Trophoblast cell (in vitro differentiated cells and primary cell): Measurements from ENCODE around the gene ZNF891. TPM values are rescaled to one million over a fixed set of nuclear protein-coding genes. Genes with fewer than 3 reads are reported as not detected.
A peak's percentile ranks its signal among the peaks of the same experiment; 100 is the strongest.

ENCODE experiments used
- DNase-seq, 2 donors: peaks; one replicate each; pipeline ENCODE4 v3.0.0-alpha.2; 2016
- H2AFZ ChIP-seq: 2 replicates; pipeline ENCODE4 v1.6.1; 2013; ENCODE audit warnings: low read length, moderate library complexity, mild to moderate bottlenecking; ENCODE audit not compliant: insufficient read depth, poor library complexity
- H2AK5ac ChIP-seq: 2 replicates; pipeline ENCODE4 v1.6.1; 2013; ENCODE audit warnings: mild to moderate bottlenecking, low read length
- H2BK120ac ChIP-seq: 2 replicates; pipeline ENCODE4 v1.6.1; 2013; ENCODE audit warnings: low read length, mild to moderate bottlenecking, moderate library complexity; ENCODE audit not compliant: insufficient read depth, poor library complexity
- H2BK12ac ChIP-seq: 2 replicates; pipeline ENCODE4 v1.6.1; 2013; ENCODE audit warnings: mild to moderate bottlenecking, low read length, moderate library complexity
- H2BK5ac ChIP-seq: 2 replicates; pipeline ENCODE4 v1.6.1; 2013; ENCODE audit warnings: low read length, low read depth, moderate library complexity, mild to moderate bottlenecking; ENCODE audit not compliant: poor library complexity
- H3K14ac ChIP-seq: 2 replicates; pipeline ENCODE4 v1.6.1; 2013; ENCODE audit warnings: mild to moderate bottlenecking, low read length
- H3K18ac ChIP-seq: 2 replicates; pipeline ENCODE4 v1.6.1; 2013; ENCODE audit warnings: mild to moderate bottlenecking, low read length
- H3K23ac ChIP-seq: 2 replicates; pipeline ENCODE4 v1.6.1; 2013; ENCODE audit warnings: low read length
- H3K27ac ChIP-seq: 2 replicates; pipeline ENCODE4 v1.5.1; 2013; ENCODE audit warnings: low read depth, mild to moderate bottlenecking, inconsistent platforms, low read length, moderate library complexity
- H3K27me3 ChIP-seq: 2 replicates; pipeline ENCODE4 v1.6.1; 2013; ENCODE audit warnings: inconsistent platforms, mild to moderate bottlenecking, low read length, moderate library complexity; ENCODE audit not compliant: insufficient read depth
- H3K36me3 ChIP-seq, 2 experiments: 1 replicate in 1 of 2; 2 replicates in 1 of 2; pipeline ENCODE4 v1.6.1; 2013; ENCODE audit warnings: low read length in 2 of 2, mild to moderate bottlenecking in 2 of 2, moderate library complexity in 1 of 2; ENCODE audit not compliant: insufficient read depth in 2 of 2, control insufficient read depth in 1 of 2
- H3K4ac ChIP-seq: 2 replicates; pipeline ENCODE4 v1.6.1; 2013; ENCODE audit warnings: low read depth, mild to moderate bottlenecking, low read length, moderate library complexity
- H3K4me1 ChIP-seq, 2 experiments: 1 replicate in 1 of 2; 2 replicates in 1 of 2; pipeline ENCODE4 v1.6.1; 2013; ENCODE audit warnings: low read length in 2 of 2, mild to moderate bottlenecking in 2 of 2, moderate library complexity in 1 of 2; ENCODE audit not compliant: insufficient read depth in 2 of 2, control insufficient read depth in 1 of 2
- H3K4me2 ChIP-seq: 2 replicates; pipeline ENCODE4 v1.6.1; 2013; ENCODE audit warnings: inconsistent platforms, mild to moderate bottlenecking, low read length, moderate library complexity
- H3K4me3 ChIP-seq: 2 replicates; pipeline ENCODE4 v1.5.1; 2013; ENCODE audit warnings: mild to moderate bottlenecking, low read depth, low read length, inconsistent platforms
- H3K79me1 ChIP-seq: one replicate; pipeline ENCODE4 v1.6.1; 2013; ENCODE audit warnings: low read length
- H3K79me2 ChIP-seq: 2 replicates; pipeline ENCODE4 v1.6.1; 2013; ENCODE audit warnings: low read length, mild to moderate bottlenecking; ENCODE audit not compliant: control insufficient read depth, insufficient read depth, poor library complexity
- H3K9ac ChIP-seq: 2 replicates; pipeline ENCODE4 v1.6.1; 2013; ENCODE audit warnings: mild to moderate bottlenecking, low read length
- H3K9me3 ChIP-seq: 2 replicates; pipeline ENCODE4 v1.6.1; 2013; ENCODE audit warnings: low read depth, mild to moderate bottlenecking, control low read depth, inconsistent platforms, low read length; ENCODE audit not compliant: insufficient read depth
- H4K12ac ChIP-seq: 2 replicates; pipeline ENCODE4 v1.6.1; 2013; ENCODE audit warnings: low read depth, mild to moderate bottlenecking, low read length, moderate library complexity
- H4K8ac ChIP-seq: 2 replicates; pipeline ENCODE4 v1.6.1; 2013; ENCODE audit warnings: low read depth, mild to moderate bottlenecking, low read length, moderate library complexity
- H4K91ac ChIP-seq: one replicate; pipeline ENCODE4 v1.6.1; 2013; ENCODE audit warnings: low read depth, mild to moderate bottlenecking, low read length, moderate library complexity
- WGBS: extraction: QIAGEN DNeasy Blood & Tissue Kit; methylation state at CpG from one replicate; pipeline ENCODE4 v1.1.7; 2013; ENCODE audit warnings: missing lambda C conversion rate; ENCODE audit not compliant: insufficient read length, insufficient coverage; ENCODE audit errors: extremely low coverage; 5-methylcytosine and 5-hydroxymethylcytosine counted together
- polyA plus RNA-seq: library from polyadenylated mRNA; stranded (reverse); fragments of 200-250 nt; gene quantifications from 2 replicates; pipeline ENCODE4 v1.2.3, GENCODE V29; 2013

ZNF891 gene
- polyA plus RNA-seq = 0.51 TPM in 2 replicates

- WGBS = no CpG with 5 or more reads among the region's 87 CpGs
- H4K91ac ChIP-seq = peak within 1 kb of the TSS; percentile 50
- H2AFZ ChIP-seq = peak within 1 kb of the TSS; percentile 98
- peak within 1 kb of the TSS; percentile 88 for H3K4me3 ChIP-seq
- H3K4ac ChIP-seq = no peak within 1 kb of the TSS
- peak within 1 kb of the TSS; percentile 70 for H2BK5ac ChIP-seq
- peak within 1 kb of the TSS; percentile 81 for H3K14ac ChIP-seq
- H2BK120ac ChIP-seq = peak within 1 kb of the TSS; percentile 36
- no peaks in the 10 kb centered on the region for H3K27me3 ChIP-seq
- H3K79me1 ChIP-seq = peaks cover 8% of the 10 kb centered on the region
- peak within 1 kb of the TSS; percentile 74 for H3K27ac ChIP-seq
- H2BK12ac ChIP-seq = no peak within 1 kb of the TSS
- H3K79me2 ChIP-seq = peaks cover 4% of the 10 kb centered on the region
- H3K4me2 ChIP-seq = peak within 1 kb of the TSS; percentile 75
- H4K8ac ChIP-seq = peak within 1 kb of the TSS; percentile 79
- peak within 1 kb of the TSS; percentile 64 for H3K9ac ChIP-seq
- H3K9me3 ChIP-seq = peaks cover 11% of the 10 kb centered on the region
- peak within 1 kb of the TSS; percentile 81 for H3K18ac ChIP-seq
- H3K23ac ChIP-seq = no peak within 1 kb of the TSS
- H4K12ac ChIP-seq = peak within 1 kb of the TSS; percentile 68
- peaks cover 2 to 3% of the 10 kb centered on the region in 2 experiments for H3K4me1 ChIP-seq
- H2AK5ac ChIP-seq = no peak within 1 kb of the TSS
- peak; percentile 96 to 98 for DNase-seq
- H3K36me3 ChIP-seq = peaks cover 9% of the 10 kb centered on the region in 2 experiments
Measured at GRCh38 chr12:133130038-133130807, at the start of gene ZNF891, which contains the start of gene ZNF10. Gene ZNF891, minus strand, starts transcription at chr12:133130274. Its CDS starts 8,356 bp downstream, at chr12:133121918. Gene ZNF10, plus strand, starts transcription at chr12:133130627. Its CDS starts 13,866 bp downstream, at chr12:133144493.

DNA sequence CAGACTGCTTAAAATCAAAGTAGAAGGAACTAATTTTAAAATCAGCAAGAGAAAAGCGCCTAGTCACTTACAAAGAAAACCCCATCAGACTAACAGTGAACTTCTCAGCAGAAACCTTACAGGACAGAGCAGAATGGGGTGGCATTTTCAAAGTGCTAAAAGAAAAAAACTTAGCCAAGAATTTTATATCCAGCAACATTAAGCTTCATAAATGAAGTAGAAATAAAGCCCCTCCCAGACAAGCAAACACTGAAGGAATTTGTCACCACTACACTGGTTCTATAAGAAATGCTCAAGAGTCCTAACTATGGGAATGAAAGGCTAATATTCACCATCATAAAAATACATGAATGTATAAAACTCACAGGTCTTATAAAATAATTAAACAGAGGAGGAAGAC lies 44.8 kb upstream of the ZNF891 start:
- H3K4ac ChIP-seq = no peak overlapping the region
- H3K36me3 ChIP-seq = no peaks in the 10 kb centered on the region
- H2AK5ac ChIP-seq = no peak overlapping the region
- no peak overlapping the region for H4K12ac ChIP-seq
- no peaks in the 10 kb centered on the region for H3K79me1 ChIP-seq
- WGBS = no CpG with 5 or more reads among the region's 1 CpG
- no peak overlapping the region for H2BK12ac ChIP-seq
- DNase-seq = no peak
- H3K4me1 ChIP-seq = no peaks in the 10 kb centered on the region
- no peak overlapping the region for H2BK120ac ChIP-seq
- no peaks in the 10 kb centered on the region for H3K27me3 ChIP-seq
- no peak overlapping the region for H3K4me2 ChIP-seq
- H3K9ac ChIP-seq = no peak overlapping the region
- H4K91ac ChIP-seq = no peak overlapping the region
- no peak overlapping the region for H2AFZ ChIP-seq
- H3K4me3 ChIP-seq = no peak overlapping the region
- no peak overlapping the region for H3K27ac ChIP-seq
- no peak overlapping the region for H3K14ac ChIP-seq
- no peak overlapping the region for H2BK5ac ChIP-seq
- no peak overlapping the region for H3K18ac ChIP-seq
- H4K8ac ChIP-seq = no peak overlapping the region
- peaks cover 24% of the 10 kb centered on the region for H3K9me3 ChIP-seq
- H3K79me2 ChIP-seq = no peaks in the 10 kb centered on the region
- no peak overlapping the region for H3K23ac ChIP-seq

DNA sequence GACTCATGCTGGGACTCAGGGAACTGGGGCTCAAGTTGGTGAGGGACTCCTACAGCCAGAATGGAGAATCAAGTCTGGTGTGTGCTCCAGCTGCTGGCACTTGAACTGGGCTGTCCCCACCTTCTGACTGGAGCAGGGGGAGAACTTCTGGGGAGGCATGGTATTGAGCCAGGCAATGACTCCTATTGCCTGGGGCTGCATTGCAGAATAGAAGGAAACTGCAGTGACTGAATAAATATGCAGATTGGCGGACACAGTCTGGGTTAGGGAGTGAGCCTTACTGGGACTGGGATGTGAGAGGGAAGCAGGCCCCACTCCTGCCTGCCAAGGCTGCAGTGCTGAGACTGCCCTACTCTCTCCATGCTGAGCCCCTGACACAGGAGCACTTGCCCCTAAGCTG lies 42.4 kb upstream of the ZNF891 start:
- no peaks in the 10 kb centered on the region for H3K4me1 ChIP-seq
- no peak overlapping the region for H2AFZ ChIP-seq
- H4K8ac ChIP-seq = no peak overlapping the region
- no peak overlapping the region for H4K12ac ChIP-seq
- no peak overlapping the region for H3K4me2 ChIP-seq
- WGBS = no CpG with 5 or more reads among the region's 1 CpG
- peaks cover 20% of the 10 kb centered on the region for H3K9me3 ChIP-seq
- no peak overlapping the region for H4K91ac ChIP-seq
- H3K4me3 ChIP-seq = no peak overlapping the region
- no peak overlapping the region for H3K9ac ChIP-seq
- DNase-seq = no peak
- H3K27me3 ChIP-seq = no peaks in the 10 kb centered on the region
- H2BK5ac ChIP-seq = no peak overlapping the region
- H3K4ac ChIP-seq = no peak overlapping the region
- no peak overlapping the region for H2BK120ac ChIP-seq
- H3K36me3 ChIP-seq = no peaks in the 10 kb centered on the region
- H2BK12ac ChIP-seq = no peak overlapping the region
- no peak overlapping the region for H3K14ac ChIP-seq
- H3K27ac ChIP-seq = no peak overlapping the region
- H3K79me2 ChIP-seq = no peaks in the 10 kb centered on the region
- no peak overlapping the region for H3K18ac ChIP-seq
- H3K23ac ChIP-seq = no peak overlapping the region
- H3K79me1 ChIP-seq = no peaks in the 10 kb centered on the region
- H2AK5ac ChIP-seq = no peak overlapping the region

DNA sequence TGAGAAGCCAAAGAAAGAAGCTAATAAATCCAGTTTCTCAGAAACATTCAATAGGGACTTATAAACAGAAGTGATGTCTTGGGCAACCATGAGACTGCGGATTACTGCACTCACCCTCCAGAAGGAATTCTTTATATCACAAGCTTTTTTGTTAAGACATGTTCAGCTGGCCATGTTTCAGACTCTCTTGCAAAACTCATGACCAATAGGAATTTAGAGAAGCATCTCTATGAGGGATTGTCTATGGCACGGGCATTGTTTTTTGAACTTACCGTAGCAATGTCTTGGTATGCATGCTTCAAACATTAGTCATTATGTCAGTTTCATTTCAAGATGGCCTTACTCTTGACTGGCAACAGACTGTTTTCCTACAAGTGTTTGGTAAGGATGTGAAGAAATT lies 35.7 kb upstream of the ZNF891 start:
- H3K27me3 ChIP-seq = no peaks in the 10 kb centered on the region
- no peak overlapping the region for H2BK12ac ChIP-seq
- H3K4ac ChIP-seq = no peak overlapping the region
- H3K14ac ChIP-seq = no peak overlapping the region
- peaks cover 7% of the 10 kb centered on the region for H3K9me3 ChIP-seq
- no peaks in the 10 kb centered on the region for H3K79me2 ChIP-seq
- H3K23ac ChIP-seq = no peak overlapping the region
- H4K12ac ChIP-seq = no peak overlapping the region
- DNase-seq = peak in 1 of 2 donors; percentile 6
- no peak overlapping the region for H3K27ac ChIP-seq
- H4K8ac ChIP-seq = no peak overlapping the region
- H3K79me1 ChIP-seq = no peaks in the 10 kb centered on the region
- no peak overlapping the region for H2AK5ac ChIP-seq
- H2AFZ ChIP-seq = no peak overlapping the region
- no peaks in the 10 kb centered on the region for H3K4me1 ChIP-seq
- no peaks in the 10 kb centered on the region for H3K36me3 ChIP-seq
- no peak overlapping the region for H2BK5ac ChIP-seq
- no peak overlapping the region for H3K4me2 ChIP-seq
- H3K18ac ChIP-seq = no peak overlapping the region
- no peak overlapping the region for H2BK120ac ChIP-seq
- H3K4me3 ChIP-seq = no peak overlapping the region
- no CpG with 5 or more reads among the region's 3 CpGs for WGBS
- no peak overlapping the region for H4K91ac ChIP-seq
- H3K9ac ChIP-seq = no peak overlapping the region
